ENCODE results near the gene UBL4A. TPM values are rescaled to one million over a fixed set of nuclear protein-coding genes. Genes with fewer than 3 reads are reported as not detected.

Gene UBL4A
- total and polyA plus RNA-seq, 2 of the 13 experiments (the other 11 are each of a cell fraction or from before 2014, with no cell fraction given): 16.8 to 25.5 TPM

DNA sequence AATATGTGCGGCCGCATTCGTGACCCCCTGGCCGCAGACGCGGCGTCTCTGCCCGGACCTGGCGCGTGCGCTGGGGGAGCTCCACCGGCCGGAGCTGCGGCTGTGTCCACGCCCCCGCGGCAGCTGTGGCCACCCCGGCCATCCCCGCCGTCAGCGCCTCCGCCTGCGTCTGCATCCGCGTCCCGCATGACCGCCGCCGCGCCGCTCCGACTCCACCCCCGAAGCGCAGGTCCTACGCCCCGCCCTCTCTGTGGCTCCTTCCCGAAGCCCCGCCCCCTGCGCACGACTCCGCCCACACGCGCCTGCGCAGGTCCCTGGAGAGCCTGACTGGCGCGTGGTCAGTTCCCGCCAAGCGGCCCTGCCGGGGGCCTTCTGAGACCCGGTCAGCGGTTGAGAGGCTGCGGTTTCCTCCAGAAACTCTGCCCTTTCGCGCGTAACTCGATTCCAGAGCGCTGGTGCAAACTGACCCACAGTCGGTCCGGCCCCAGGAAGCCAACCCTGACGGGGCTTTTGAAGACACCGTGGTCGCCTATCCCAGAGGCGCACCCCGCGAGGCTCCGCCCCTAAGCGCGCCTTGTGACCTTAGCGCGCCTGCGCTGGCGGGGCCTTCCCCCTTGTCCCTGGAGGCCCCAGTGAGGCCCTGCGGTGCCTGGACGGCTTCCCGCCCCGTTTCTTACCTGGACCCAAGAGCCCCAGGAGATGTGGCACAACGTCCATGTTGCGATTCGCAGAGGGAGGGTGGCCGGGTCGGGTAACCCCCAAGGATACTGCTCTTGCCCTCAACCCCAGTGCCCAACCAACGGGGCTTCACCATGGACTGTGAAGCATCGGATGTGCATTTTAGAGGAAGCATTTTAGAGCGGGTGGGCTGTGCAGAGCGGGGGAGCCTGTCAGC is 7.4 kb downstream of the UBL4A start, which contains the start of gene LAGE3 (continued):
- peak; percentile 62; the same call in 1 of the 2 replicates for TF ChIP-seq MYC (CRISPR knock-in tag; IDR thresholded peaks at IDR 0.05; ENCODE audit: borderline replicate concordance)
- TF ChIP-seq NR0B2 (CRISPR knock-in tag; IDR thresholded peaks at IDR 0.05): no peak
- TF ChIP-seq IKZF1 (IDR thresholded peaks at IDR 0.05): no peak
- TF ChIP-seq ZNF883 (CRISPR knock-in tag; IDR thresholded peaks at IDR 0.05; ENCODE audit: not compliant biosample characterization): no peak
- no peak for TF ChIP-seq ZNF562 (CRISPR knock-in tag; IDR thresholded peaks at IDR 0.05; ENCODE audit: borderline replicate concordance)
- TF ChIP-seq ZNF256 (CRISPR knock-in tag; conservative IDR thresholded peaks at IDR 0.05): no peak
- TF ChIP-seq, protein P1, sequence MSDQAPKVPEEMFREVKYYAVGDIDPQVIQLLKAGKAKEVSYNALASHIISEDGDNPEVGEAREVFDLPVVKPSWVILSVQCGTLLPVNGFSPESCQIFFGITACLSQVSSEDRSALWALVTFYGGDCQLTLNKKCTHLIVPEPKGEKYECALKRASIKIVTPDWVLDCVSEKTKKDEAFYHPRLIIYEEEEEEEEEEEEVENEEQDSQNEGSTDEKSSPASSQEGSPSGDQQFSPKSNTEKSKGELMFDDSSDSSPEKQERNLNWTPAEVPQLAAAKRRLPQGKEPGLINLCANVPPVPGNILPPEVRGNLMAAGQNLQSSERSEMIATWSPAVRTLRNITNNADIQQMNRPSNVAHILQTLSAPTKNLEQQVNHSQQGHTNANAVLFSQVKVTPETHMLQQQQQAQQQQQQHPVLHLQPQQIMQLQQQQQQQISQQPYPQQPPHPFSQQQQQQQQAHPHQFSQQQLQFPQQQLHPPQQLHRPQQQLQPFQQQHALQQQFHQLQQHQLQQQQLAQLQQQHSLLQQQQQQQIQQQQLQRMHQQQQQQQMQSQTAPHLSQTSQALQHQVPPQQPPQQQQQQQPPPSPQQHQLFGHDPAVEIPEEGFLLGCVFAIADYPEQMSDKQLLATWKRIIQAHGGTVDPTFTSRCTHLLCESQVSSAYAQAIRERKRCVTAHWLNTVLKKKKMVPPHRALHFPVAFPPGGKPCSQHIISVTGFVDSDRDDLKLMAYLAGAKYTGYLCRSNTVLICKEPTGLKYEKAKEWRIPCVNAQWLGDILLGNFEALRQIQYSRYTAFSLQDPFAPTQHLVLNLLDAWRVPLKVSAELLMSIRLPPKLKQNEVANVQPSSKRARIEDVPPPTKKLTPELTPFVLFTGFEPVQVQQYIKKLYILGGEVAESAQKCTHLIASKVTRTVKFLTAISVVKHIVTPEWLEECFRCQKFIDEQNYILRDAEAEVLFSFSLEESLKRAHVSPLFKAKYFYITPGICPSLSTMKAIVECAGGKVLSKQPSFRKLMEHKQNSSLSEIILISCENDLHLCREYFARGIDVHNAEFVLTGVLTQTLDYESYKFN (CRISPR knock-in tag; conservative IDR thresholded peaks at IDR 0.05): 0 out of 2 replicates have a peak, but pooled peaks have one; percentile 23
- no peak for TF ChIP-seq HDAC6 (IDR thresholded peaks at IDR 0.05; ENCODE audit: low read depth, low read length)
- TF ChIP-seq KDM5B (CRISPR knock-in tag; IDR thresholded peaks at IDR 0.05; ENCODE audit: borderline replicate concordance): peak; percentile 85; the same call in 1 of the 2 replicates
- no peak for TF ChIP-seq GTF2F1 (IDR thresholded peaks at IDR 0.05; ENCODE audit: low read length)
- no peak for TF ChIP-seq ZNF331 (CRISPR knock-in tag; IDR thresholded peaks at IDR 0.05)
- TF ChIP-seq NFE2L2 (IDR thresholded peaks at IDR 0.05; ENCODE audit: low read length): no peak
- no peak for TF ChIP-seq FLYWCH1 (CRISPR knock-in tag; IDR thresholded peaks at IDR 0.05)
- TF ChIP-seq CCAR2 (optimal IDR thresholded peaks at IDR 0.05; ENCODE audit: low read depth, low read length): no peak
- no peak for TF ChIP-seq SIX1 (CRISPR knock-in tag; IDR thresholded peaks at IDR 0.05; ENCODE audit: borderline replicate concordance)
- TF ChIP-seq ATF6 (CRISPR knock-in tag; conservative IDR thresholded peaks at IDR 0.05): no peak
- no peak for TF ChIP-seq ZNF7 (CRISPR knock-in tag; IDR thresholded peaks at IDR 0.05)
- TF ChIP-seq, protein P2, sequence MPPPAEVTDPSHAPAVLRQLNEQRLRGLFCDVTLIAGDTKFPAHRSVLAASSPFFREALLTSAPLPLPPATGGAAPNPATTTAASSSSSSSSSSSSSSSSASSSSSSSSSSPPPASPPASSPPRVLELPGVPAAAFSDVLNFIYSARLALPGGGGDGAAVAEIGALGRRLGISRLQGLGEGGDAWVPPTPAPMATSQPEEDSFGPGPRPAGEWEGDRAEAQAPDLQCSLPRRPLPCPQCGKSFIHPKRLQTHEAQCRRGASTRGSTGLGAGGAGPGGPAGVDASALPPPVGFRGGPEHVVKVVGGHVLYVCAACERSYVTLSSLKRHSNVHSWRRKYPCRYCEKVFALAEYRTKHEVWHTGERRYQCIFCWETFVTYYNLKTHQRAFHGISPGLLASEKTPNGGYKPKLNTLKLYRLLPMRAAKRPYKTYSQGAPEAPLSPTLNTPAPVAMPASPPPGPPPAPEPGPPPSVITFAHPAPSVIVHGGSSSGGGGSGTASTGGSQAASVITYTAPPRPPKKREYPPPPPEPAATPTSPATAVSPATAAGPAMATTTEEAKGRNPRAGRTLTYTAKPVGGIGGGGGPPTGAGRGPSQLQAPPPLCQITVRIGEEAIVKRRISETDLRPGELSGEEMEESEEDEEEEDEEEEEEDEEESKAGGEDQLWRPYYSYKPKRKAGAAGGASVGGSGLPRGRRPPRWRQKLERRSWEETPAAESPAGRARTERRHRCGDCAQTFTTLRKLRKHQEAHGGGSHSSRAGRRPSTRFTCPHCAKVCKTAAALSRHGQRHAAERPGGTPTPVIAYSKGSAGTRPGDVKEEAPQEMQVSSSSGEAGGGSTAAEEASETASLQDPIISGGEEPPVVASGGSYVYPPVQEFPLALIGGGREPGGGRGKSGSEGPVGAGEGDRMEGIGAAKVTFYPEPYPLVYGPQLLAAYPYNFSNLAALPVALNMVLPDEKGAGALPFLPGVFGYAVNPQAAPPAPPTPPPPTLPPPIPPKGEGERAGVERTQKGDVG (CRISPR knock-in tag; IDR thresholded peaks at IDR 0.05; ENCODE audit: borderline replicate concordance): peak; percentile 78; the same call in 1 of the 2 replicates
- no peak for TF ChIP-seq TCF7L2 (IDR thresholded peaks at IDR 0.05; ENCODE audit: low read depth, low read length)
